ENCODE measurements around the gene ADORA1.
A peak's percentile ranks its signal among the peaks of the same experiment; 100 is the strongest.

Gene ADORA1

DNA sequence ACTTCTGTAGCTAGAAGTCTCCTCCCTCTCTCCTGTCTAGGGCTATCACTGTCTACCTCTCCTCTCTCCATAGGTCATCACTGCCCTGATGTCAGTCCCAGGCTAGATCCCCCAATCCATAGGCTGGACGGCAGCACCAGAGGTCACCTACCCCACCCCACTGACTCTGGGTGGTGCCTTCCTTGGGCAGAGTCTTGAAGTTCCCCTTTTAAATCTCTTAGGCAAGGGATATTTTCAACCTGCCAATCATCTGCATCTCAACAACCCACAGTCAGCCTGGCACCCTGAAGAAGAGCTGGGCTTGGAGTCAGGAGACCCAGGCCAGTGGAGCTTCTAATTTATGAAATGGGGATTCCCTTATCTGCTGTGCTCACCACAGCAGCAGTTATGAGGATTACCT lies 34.9 kb downstream of the ADORA1 start:
- no peak for DNase-seq

DNA sequence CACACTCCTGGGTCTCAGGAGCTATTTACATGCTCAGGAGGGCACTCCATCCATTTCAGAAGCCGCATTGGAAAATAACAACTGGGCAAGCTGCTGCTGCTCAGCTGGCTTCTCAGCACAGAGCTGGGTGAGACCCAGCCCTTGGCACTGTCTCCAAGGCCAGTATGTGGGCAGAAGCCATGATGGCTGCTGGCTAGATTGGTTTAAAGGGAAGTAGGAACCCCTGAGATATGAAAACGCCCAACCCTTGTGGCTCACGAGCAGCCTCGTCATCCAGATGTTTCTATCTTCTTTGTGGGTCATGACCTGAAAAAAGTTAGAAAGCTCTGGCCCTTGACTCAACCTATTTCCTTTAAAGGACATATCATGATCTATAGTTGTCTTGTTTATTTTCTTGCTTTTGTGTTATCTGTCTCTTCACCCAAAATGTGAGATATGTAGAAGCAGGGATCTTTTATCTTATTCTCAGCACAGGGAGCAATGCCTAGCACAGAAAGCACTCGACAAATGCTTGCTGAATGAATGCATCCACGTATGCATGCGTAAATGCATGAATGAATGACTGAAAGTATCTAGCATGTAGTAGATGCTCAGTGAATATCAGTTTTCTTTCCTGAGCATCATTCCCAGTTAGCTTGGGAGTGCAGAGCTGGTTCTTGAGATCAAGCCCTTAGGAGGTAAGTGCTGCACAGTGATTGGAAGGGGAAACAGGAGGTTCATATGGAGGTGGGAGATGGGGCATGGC lies 36.5 kb downstream of the ADORA1 start:
- no peak for DNase-seq

DNA sequence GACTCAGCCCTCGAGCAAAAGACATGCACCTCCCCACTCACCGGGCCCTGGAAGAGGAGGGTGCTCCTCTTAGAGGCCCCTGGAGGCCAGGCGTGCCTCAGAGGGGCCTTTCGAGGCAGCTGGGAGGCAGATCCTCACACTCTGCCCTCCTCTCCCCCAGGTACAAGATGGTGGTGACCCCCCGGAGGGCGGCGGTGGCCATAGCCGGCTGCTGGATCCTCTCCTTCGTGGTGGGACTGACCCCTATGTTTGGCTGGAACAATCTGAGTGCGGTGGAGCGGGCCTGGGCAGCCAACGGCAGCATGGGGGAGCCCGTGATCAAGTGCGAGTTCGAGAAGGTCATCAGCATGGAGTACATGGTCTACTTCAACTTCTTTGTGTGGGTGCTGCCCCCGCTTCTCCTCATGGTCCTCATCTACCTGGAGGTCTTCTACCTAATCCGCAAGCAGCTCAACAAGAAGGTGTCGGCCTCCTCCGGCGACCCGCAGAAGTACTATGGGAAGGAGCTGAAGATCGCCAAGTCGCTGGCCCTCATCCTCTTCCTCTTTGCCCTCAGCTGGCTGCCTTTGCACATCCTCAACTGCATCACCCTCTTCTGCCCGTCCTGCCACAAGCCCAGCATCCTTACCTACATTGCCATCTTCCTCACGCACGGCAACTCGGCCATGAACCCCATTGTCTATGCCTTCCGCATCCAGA lies 37.7 kb downstream of the ADORA1 start:
- DNase-seq = no peak

DNA sequence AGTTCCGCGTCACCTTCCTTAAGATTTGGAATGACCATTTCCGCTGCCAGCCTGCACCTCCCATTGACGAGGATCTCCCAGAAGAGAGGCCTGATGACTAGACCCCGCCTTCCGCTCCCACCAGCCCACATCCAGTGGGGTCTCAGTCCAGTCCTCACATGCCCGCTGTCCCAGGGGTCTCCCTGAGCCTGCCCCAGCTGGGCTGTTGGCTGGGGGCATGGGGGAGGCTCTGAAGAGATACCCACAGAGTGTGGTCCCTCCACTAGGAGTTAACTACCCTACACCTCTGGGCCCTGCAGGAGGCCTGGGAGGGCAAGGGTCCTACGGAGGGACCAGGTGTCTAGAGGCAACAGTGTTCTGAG lies 38.3 kb downstream of the ADORA1 start:
- DNase-seq = no peak

DNA sequence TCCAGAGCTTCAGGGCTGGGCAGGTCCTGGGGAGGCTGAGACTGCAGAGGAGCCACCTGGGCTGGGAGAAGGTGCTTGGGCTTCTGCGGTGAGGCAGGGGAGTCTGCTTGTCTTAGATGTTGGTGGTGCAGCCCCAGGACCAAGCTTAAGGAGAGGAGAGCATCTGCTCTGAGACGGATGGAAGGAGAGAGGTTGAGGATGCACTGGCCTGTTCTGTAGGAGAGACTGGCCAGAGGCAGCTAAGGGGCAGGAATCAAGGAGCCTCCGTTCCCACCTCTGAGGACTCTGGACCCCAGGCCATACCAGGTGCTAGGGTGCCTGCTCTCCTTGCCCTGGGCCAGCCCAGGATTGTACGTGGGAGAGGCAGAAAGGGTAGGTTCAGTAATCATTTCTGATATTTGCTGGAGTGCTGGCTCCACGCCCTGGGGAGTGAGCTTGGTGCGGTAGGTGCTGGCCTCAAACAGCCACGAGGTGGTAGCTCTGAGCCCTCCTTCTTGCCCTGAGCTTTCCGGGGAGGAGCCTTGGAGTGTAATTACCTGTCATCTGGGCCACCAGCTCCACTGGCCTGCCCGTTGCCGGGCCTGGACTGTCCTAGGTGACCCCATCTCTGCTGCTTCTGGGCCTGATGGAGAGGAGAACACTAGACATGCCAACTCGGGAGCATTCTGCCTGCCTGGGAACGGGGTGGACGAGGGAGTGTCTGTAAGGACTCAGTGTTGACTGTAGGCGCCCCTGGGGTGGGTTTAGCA lies 38.8 kb downstream of the ADORA1 start:
- no peak for DNase-seq

DNA sequence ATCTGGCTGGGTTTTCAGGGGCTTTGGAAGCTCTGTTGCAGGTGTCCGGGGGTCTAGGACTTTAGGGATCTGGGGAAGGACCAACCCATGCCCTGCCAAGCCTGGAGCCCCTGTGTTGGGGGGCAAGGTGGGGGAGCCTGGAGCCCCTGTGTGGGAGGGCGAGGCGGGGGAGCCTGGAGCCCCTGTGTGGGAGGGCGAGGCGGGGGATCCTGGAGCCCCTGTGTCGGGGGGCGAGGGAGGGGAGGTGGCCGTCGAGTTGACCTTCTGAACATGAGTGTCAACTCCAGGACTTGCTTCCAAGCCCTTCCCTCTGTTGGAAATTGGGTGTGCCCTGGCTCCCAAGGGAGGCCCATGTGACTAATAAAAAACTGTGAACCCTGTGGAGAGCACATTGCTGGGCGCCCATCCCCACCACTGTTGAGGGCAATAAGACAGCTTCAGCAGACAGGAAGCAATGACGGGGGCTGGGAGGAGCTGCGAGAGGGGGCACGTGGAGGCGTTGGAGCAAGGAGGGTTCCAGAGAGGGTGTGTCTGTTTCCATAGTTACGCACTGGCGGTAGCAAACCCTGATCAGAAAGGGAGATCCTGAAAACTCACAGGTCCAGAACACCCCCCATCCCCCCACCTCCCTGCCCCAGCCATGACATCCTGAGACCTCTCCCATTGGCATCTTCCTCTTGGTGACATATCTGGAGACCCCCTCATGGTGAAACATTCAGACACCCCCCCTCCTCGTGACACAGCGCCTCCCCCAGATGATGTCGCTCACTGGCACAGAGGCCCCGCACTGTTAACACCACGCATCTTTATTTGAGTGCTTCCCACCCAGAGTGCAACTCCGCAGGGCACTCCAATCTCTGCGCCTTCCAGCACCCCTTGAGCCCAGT lies 39.7 kb downstream of the ADORA1 start:
- DNase-seq = no peak

DNA sequence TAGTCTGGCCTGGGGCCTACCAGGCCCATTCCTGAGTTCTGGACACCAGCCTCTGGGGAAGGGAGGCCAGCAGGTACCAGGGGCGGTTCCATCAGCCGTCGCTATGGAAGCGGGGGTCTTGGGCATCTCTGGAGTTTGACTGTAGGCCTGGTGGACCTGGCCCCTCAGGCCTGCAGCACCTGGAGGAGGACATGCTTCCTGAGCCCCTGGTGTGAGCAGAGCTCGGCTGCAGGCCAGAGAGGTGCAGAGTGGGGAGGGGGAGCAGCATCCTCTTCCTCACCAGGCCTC lies 40.3 kb downstream of the ADORA1 start:
- DNase-seq = no peak

DNA sequence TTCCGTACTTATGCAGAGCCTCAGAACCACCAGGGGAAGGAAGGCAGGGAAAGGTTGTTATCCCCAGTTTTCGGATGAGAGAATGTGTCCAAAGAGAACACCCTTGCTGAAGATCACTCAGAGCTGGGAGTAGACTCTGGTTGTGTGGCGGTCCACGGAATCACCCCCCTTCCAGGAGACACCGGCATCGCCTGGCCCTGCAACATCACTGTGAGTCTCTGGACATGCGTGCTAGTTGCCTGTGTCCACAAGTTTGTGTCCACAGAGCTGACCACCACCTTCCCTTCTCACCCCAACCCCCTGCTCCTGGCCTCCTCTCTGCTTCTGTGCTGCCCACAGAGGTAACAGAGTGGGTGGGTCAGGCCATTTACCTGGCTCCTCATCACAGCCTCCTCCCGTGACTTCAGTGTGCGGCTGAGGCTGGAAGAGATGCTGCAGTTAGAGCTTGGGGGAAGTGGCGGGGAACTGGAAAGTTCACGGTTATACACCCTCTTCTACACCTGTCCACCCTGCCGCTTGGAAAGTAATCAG lies 40.8 kb downstream of the ADORA1 start:
- no peak for DNase-seq

DNA sequence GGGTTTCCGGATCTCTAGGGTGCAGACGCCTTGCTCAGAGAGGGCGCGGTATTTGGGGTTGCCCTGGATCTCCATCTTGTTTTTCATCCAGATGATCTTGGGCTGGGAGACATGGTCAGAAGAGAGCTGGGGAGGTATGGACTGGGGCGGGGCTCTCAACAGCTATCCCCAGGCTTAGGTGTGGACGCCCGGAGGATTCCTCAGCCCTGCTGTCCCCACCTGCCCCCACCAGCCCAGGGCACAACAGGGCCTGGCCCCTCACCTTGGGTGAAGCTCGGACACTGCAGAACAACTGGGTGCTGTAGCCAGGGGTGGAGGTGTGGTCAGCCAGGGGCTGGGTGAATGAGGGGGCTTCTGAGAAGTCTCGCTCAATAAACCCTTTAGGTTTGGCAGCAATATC lies 41.5 kb downstream of the ADORA1 start:
- DNase-seq = no peak

DNA sequence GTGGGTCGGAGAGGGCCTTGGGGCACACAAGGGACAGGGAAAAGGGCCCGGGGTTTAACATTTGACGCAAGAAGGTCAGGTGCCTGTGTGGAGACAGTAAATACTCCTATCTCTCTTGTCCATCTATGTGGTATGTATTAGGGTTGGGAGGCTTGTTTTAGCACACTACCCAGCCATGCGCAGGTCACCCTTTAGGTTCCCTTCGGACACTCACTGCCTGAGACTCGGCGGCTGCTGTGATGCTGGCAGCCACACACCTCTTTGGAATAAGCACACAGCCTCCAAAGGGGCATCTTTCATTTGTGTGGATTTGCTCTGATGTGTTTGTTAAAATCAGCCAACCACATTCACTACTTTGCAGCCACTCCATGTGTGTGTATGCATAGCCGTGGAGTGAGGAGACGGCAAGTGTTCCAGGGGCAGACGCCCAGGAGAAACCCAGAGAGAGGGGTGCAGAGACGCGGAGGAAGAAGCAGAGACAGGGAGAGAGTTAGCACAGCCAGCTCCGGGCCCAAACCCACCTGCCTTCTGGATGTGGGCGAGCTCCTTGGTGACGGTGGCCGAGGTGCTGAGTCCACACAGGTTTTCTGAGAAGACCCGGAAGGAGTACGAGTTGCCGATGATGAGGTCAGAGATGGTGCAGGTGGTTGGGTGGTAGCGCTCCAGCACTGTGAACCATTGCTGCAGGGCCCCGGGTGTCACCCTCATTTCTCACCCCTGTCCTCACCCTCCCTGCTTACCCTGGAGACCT lies 42.4 kb downstream of the ADORA1 start:
- no peak for DNase-seq

DNA sequence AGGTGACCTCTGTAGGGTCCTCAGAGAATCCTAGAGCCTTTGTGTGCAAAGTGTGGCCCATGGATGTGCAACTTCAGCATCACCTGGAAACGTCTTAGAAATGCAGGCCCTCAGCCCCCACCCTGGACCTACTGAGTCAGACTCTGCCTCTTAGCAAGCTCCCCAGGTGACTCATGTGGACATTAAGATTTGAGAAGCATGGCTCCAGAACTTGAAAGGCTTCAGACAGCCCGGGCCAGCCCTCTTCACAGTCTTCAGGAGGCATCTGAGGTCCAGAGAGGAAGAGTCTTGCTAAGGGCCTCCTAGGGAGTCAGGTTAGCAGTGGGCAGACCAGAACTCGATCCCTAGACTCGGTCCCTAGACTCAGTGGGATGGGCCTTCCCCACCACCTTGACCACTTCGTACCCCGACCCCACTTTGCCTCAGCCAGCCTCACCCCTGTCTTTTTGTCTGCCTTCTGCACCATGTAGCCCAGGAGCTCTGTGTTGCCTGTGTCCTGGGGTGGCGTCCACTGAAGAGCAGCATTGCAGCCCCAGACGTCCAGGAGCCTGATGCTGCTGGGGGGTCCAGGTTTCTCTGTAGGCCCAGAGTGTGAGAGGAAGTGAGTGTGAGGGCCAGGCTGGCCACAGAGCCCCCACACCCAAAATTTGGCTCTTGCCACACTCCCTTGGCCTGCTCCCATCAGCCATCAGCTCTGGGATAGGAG lies 43.3 kb downstream of the ADORA1 start:
- DNase-seq = no peak

DNA sequence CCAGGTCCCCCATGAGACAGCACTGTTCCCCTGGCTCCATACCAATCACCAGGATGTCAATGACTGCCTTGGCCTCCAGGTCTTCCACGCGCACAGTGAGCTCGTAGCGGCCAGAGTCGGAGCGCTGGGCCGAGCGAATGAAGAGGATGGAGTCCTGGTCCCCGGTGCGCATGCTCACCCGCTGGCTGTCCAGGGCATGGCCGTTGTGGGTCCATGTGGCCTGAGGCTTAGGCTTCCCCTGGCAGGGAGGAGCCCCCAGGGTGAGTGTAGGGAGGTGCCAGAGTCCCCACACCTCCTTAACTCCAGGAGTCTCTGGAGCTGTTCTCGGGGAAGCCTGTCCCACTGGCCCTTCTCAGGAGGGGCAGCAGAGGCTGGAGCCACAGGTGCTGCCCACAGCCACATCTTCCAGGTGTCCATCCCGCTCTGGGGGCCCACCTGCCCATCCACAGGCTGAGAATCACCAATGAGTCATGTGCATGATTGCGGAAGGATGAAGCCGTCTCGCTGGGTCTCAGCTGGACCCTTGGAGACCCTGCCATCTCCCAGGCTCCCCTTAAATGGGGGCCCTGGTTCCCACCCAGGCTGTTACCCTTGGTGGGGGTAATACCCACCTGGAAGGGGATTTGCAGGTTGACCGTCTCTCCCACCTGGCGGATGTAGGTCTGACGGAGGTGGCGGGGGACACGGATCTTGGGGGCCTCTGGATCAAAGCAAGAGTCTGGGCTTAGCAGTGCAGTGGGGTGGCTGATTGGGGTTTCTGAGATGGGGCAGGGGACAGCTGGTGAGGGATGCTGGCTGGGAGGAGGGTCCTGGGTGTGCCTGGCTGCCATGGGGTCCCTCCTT lies 44.0 kb downstream of the ADORA1 start:
- no peak for DNase-seq

DNA sequence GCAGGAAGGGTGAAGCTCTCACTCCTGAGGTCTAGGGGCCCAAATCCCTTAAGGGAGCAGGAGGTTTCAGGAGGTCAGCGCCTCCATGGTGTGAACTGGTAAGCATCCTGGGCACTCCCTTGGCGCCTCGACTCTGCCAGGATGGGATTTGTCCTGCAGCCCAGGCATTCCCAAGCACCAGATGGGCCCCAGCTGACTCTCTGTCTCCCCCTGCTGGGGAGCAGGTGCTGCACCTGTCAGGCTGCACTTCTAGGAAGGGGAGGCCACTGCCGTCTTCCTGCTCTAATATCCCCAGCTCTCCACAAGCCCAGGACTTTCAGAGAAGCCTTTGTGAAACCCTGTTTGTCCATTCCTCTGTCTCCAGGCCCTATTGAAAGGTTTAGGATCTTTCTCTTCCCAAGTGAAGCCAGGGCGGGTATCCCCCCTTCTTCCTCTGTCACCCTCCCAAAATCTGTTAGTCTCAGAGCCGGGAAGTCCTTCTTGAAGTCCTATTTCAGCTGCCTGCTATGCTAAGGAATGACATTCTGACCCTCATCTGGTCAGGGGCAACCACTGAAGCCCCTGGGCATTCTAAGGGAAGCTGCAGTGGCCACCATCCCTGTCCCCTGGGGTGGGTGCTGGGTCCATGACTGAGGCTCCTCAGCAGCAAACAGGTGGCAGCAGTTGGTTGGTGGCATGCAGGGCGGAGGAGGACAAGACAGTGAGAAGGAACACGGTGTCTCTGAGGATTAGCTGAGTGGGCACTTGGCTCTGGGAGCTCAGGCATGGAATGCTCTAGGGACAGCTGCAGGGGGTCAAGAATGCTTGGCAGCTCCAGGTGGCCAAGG lies 44.9 kb downstream of the ADORA1 start:
- DNase-seq = peak; percentile 48 to 71

DNA sequence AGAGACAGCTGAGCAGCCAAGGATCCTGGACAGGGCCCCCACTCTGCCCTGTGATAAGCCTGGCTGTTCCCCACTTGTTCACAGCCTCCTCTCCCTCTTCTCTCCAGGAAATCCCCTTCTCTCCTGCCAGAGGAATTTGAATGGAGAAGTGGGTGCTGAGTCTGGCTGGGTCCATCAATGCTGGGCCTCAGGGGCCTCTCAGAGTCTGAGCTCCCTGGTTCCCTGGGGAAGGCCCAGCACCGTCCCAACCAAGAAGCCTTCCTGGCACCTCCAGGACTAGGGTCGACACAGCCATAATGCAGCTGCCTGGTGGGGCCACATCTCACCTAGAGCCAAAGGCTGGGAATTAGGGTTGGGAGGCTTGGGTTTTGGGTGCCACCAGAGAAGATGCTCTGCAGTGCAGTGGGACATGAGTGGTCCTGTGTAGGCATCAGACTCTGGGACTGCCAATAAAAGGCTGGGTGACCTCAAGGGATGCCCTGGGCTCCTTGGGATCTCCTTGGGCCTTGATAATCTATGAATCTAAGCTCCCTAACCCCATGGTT lies 45.6 kb downstream of the ADORA1 start:
- no peak for DNase-seq

DNA sequence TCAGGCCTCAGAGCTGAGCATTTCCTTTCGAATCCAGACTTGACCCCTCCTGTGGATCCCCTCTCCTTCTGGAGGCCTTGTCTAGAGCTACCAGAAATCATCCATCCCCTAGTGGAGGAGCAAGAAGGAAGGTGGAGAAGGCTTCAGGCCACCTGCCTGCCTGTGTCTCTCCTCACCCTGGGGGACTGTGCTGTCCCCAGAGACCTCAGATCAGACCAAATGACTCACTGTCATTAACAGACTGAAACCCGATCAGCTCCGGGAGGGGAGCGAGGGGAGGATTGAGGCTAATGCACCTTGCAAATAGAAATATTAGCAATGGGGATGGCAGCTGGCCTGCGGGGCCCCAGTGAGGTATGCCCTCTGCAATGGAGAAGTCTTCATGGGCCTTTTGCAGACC lies 46.0 kb downstream of the ADORA1 start:
- DNase-seq = no peak

DNA sequence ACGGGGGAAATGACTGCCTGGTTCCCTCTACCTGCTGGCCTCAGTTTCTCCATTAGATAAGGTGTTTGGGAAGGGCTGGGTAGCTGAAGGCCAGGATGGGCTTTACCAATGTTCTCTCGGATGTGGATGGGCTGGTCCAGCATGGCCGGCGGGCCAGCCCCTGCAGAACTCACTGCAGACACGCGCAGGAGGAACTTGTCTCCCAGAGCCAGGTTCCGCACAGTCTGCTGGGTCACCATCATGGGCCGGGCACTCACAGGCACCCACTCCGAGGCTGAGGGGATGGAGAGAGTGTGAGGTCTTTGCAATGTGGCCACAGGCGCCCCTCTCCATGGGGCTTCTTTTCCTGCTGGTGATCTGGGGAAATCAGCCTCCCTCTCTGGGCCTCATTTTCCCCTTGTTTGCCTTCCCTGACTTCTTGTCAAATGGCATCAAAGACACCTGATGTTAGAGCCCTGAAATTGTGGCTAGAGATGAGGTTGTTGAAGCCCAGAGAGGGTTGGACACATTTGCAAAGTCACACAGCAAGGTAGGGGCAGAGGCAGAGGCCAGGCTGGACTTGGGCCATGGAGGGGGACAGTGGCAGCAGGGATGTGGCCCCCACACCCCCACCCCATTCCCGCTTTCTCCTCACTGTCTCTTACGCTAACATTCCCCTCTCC lies 46.9 kb downstream of the ADORA1 start:
- DNase-seq = no peak

DNA sequence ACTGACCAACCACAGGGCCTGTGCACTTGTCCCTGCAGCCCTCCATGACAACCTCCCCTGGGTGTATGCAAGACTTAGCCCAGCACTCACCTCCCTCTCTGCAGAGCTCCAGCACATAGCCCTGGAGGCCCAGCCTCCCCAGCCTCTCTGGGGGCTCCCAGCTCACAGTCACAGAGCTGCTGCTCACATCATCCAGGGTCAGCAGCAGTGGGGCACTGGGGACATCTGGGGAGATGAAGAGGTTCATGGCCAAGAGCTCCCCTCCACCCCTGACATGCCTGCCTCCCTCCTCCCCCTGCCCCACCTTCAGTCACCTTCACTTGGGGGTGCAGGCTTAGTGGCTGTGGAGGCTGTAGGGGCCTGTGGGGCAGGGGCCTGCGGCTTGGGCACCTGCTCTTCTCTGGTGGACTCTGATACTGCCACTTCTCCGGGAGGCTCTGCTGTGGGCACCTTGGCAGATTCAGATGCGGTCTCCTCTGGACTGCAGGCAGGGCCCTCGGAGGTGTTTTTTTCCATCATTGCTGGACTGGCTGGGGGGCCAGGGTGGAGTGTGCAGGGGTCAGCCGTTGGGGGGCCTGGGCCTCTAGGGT lies 47.8 kb downstream of the ADORA1 start, which contains the start of gene MYBPH:
Gene MYBPH (minus strand): TSS at position 590 of the 590 bp plus-strand sequence. CDS start 71 bp downstream, at position 519.
- DNase-seq = no peak

DNA sequence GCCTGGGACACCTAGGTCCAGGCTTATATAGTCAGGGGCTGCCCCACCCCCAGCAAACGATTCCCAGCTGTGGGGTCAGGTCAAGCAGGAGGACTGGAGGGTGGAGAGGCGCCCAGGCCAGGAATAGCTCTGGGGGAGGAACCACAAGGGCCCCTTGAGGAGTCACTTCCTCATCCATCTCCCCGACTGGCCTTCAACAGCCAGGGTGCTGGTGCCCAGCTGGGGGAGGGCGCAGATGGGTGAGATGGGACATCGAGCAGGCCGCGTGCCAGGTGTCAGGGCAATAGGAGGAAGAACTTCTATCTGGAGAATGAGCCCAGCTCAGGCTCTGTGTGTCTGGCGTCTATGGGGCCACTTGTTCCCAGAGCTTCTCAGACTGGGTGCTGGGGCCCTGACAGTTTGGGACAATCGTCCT lies 48.3 kb downstream of the ADORA1 start:
- DNase-seq = no peak
